OCI-LY7 (cell line): ENCODE results near the gene SEC14L5. TPM values are rescaled to one million over a fixed set of nuclear protein-coding genes. Genes with fewer than 3 reads are reported as not detected.

Experiments
- BruUV-seq: library from RNA; stranded (reverse); fragments of 400-500 nt; replicated peaks from 2 replicates; lab custom pipeline; 2021; lab: Mats Ljungman, UMichigan
- CTCF ChIA-PET: fragments of 300-600 bp; sonication (Branson Sonifier 250); formaldehyde crosslinking; loops from one replicate; lab custom pipeline; 2022; ENCODE audit warnings: antibody characterized with exemption; ENCODE audit not compliant: unreplicated experiment; lab: Charles Lee
- POLR2A ChIA-PET: fragments of 300-600 bp; sonication (Branson Sonifier 250); formaldehyde crosslinking; loops from one replicate; lab custom pipeline; 2022; ENCODE audit warnings: antibody characterized with exemption; lab: Charles Lee
- DNase-seq: peaks from one replicate; pipeline ENCODE4 v3.0.0-alpha.2; 2015; ENCODE audit warnings: low spot score
- H2AFZ ChIP-seq: fragments of 200-600 bp; sonication (generic), shearing (Covaris generic); 2 replicates; pipeline ENCODE4 v1.6.1; 2014; ENCODE audit warnings: mild to moderate bottlenecking, antibody characterized with exemption, low read length, moderate library complexity
- H3K27ac ChIP-seq: fragments of 200-600 bp; sonication (generic); 2 replicates; pipeline ENCODE4 v1.5.1; 2014; ENCODE audit warnings: mixed run types, low read depth, mild to moderate bottlenecking, moderate library complexity, low read length, inconsistent platforms; ENCODE audit not compliant: poor library complexity, severe bottlenecking
- H3K36me3 ChIP-seq: fragments of 200-600 bp; sonication (generic); 2 replicates; pipeline ENCODE4 v1.6.1; 2014; ENCODE audit warnings: mild to moderate bottlenecking, antibody characterized with exemption, low read length, moderate library complexity, mixed read lengths; ENCODE audit not compliant: insufficient read depth
- H3K4me1 ChIP-seq: fragments of 200-600 bp; sonication (generic); 2 replicates; pipeline ENCODE4 v1.5.1; 2014; ENCODE audit warnings: mild to moderate bottlenecking, low read length; ENCODE audit not compliant: insufficient read depth, poor library complexity, severe bottlenecking
- H3K4me2 ChIP-seq: fragments of 200-600 bp; sonication (generic); 2 replicates; pipeline ENCODE4 v1.6.1; 2014; ENCODE audit warnings: mild to moderate bottlenecking, low read length
- H3K4me3 ChIP-seq: fragments of 200-600 bp; sonication (generic); 2 replicates; pipeline ENCODE4 v1.5.1; 2014; ENCODE audit warnings: mild to moderate bottlenecking, low read depth, low read length; ENCODE audit not compliant: poor library complexity, severe bottlenecking
- H3K79me2 ChIP-seq: fragments of 200-600 bp; sonication (generic); 2 replicates; pipeline ENCODE4 v1.6.1; 2016; ENCODE audit warnings: low read depth, mild to moderate bottlenecking, low read length, moderate library complexity, mixed read lengths; ENCODE audit not compliant: insufficient read depth
- H3K9me2 ChIP-seq: fragments of 200-600 bp; sonication (generic); 2 replicates; pipeline ENCODE4 v1.6.1; 2016; ENCODE audit warnings: mild to moderate bottlenecking, low read length, mixed read lengths; ENCODE audit not compliant: insufficient read depth
- H3K9me3 ChIP-seq: fragments of 200-600 bp; sonication (generic); 2 replicates; pipeline ENCODE4 v1.6.1; 2014; ENCODE audit warnings: mild to moderate bottlenecking, mixed run types, low read length, mixed read lengths
- H4K20me1 ChIP-seq: fragments of 200-600 bp; sonication (generic); 2 replicates; pipeline ENCODE4 v1.6.1; 2014; ENCODE audit warnings: mild to moderate bottlenecking, antibody characterized with exemption, low read length, moderate library complexity, mixed read lengths; ENCODE audit not compliant: insufficient read depth
- CTCF ChIP-seq: fragments of 200-600 bp; sonication (generic); conservative IDR thresholded peaks from 2 replicates; pipeline ENCODE4 v1.5.1; 2014; ENCODE audit warnings: mild to moderate bottlenecking, antibody characterized with exemption, low read length, moderate library complexity, mixed read lengths
- EZH2phosphoT487 ChIP-seq: fragments of 200-600 bp; sonication (generic); IDR thresholded peaks from 2 replicates; pipeline ENCODE4 v1.6.1; 2018; ENCODE audit warnings: low read depth, borderline replicate concordance, mild to moderate bottlenecking, mixed run types, antibody characterized with exemption, low read length, moderate library complexity, mixed read lengths
- intact Hi-C: fragments of 100-400 bp; cut with micrococcal nuclease; formaldehyde crosslinking; loops from one replicate; pipeline ENCODE4 v1.10.0; 2022; ENCODE audit not compliant: unreplicated experiment
- total RNA-seq, 2 experiments: library from RNA; depleted of rRNA in 1 of 2; stranded (reverse); fragments of >200 nt in 1 of 2; shearing (Covaris generic) in 1 of 2; gene quantifications; 2 replicates each; pipeline ENCODE4 v1.2.3, GENCODE V29; 2014 to 2022

SEC14L5 gene
- total RNA-seq, 2 experiments from 2014 or later: not detected

- no peaks in the 10 kb centered on the region for H3K79me2 ChIP-seq
- peak overlapping the region; percentile 10 for H3K27ac ChIP-seq
- peak; percentile 68 for DNase-seq
- H4K20me1 ChIP-seq: no peaks in the 10 kb centered on the region
- ChIA-PET POLR2A (no interaction called here), CTCF (no interaction called here)
- no peaks in the 10 kb centered on the region for H3K36me3 ChIP-seq
- H2AFZ ChIP-seq: no peak overlapping the region; the same call in 1 of the 2 replicates
- H3K4me2 ChIP-seq: peak overlapping the region; percentile 37
- TF ChIP-seq CTCF (no peak), EZH2phosphoT487 (no peak)
- peaks cover 38% of the 10 kb centered on the region for H3K4me1 ChIP-seq
- H3K4me3 ChIP-seq: no peak overlapping the region
- no peaks in the 10 kb centered on the region for H3K9me2 ChIP-seq
- H3K9me3 ChIP-seq: no peaks in the 10 kb centered on the region
- BruUV-seq: no TSS peak
- intact Hi-C loops: no loop called here
These were observed 11.9 kb downstream of the SEC14L5 start for GRCh38 chr16:4970010-4970409.

GRCh38 chr16:4972938-4973587, 14.9 kb downstream of the SEC14L5 start:
- no peaks in the 10 kb centered on the region for H4K20me1 ChIP-seq
- intact Hi-C loops: no loop called here
- CTCF ChIA-PET: no interaction called here
- peaks cover 54% of the 10 kb centered on the region for H3K4me1 ChIP-seq
- H3K27ac ChIP-seq: no peak overlapping the region
- H3K9me2 ChIP-seq: no peaks in the 10 kb centered on the region
- H3K4me2 ChIP-seq: no peak overlapping the region
- H3K79me2 ChIP-seq: no peaks in the 10 kb centered on the region
- POLR2A ChIA-PET: no interaction called here
- DNase-seq: no peak
- no peak overlapping the region for H2AFZ ChIP-seq
- H3K4me3 ChIP-seq: no peak overlapping the region
- TF ChIP-seq CTCF (no peak), EZH2phosphoT487 (no peak)
- no TSS peak for BruUV-seq
- H3K9me3 ChIP-seq: peaks cover 8% of the 10 kb centered on the region
- no peaks in the 10 kb centered on the region; the same call in 1 of the 2 replicates for H3K36me3 ChIP-seq

DNA sequence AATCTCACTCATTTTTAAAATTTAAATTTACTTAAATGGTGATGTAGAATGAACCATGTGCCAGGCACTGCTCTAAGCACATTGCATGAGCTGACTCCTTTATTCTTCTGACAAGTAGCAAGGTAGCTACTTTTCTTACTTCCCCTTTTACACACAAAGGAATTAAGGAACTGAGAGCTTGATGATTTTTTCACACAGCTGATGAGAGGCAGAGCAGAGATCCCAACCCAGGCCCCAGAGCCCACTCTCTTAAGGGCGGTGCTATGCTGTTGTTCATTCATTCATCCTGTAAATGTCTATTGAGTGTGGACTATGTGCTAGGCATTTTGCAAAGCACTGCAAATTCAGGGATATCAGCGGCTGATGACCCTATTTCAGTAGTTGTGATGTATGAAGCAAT, 17.9 kb downstream of the SEC14L5 start:
- peak overlapping the region; percentile 54 for H3K4me2 ChIP-seq
- H2AFZ ChIP-seq: peak overlapping the region; percentile 56; the same call in 1 of the 2 replicates
- no peaks in the 10 kb centered on the region for H4K20me1 ChIP-seq
- no peaks in the 10 kb centered on the region for H3K79me2 ChIP-seq
- H3K36me3 ChIP-seq: no peaks in the 10 kb centered on the region; the same call in 1 of the 2 replicates
- H3K4me3 ChIP-seq: peak overlapping the region; percentile 2
- intact Hi-C loops: no loop called here
- H3K4me1 ChIP-seq: peaks cover 30% of the 10 kb centered on the region
- H3K9me2 ChIP-seq: no peaks in the 10 kb centered on the region
- BruUV-seq: no TSS peak
- H3K9me3 ChIP-seq: peaks cover 8% of the 10 kb centered on the region
- DNase-seq: peak; percentile 96
- CTCF ChIA-PET: interaction anchor here (0.6 kb wide), 1 partner anchor 339 kb away, joined by 3 read pairs; no protein-coding TSS in a partner anchor
- no peak for TF ChIP-seq CTCF
- no peak for TF ChIP-seq EZH2phosphoT487
- peak overlapping the region; percentile 80 for H3K27ac ChIP-seq
- POLR2A ChIA-PET: interaction anchor here (0.6 to 1.0 kb wide), 3 partner anchors 11 to 697 kb away, joined by 4 read pairs; no protein-coding TSS in a partner anchor
